GM12874 (cell line): ENCODE data around the gene IDH2.

ENCODE experiments used
- CTCF ChIP-seq: IDR thresholded peaks from 2 replicates; pipeline ENCODE4 v1.5.1; 2011; ENCODE audit warnings: low read depth, mild to moderate bottlenecking, control low read depth, low read length, moderate library complexity; ENCODE audit not compliant: insufficient read depth

The IDH2 gene

GRCh38 chr15:90067953-90068606, 34.2 kb downstream of the IDH2 start:
- TF ChIP-seq CTCF: no peak

- no peak for TF ChIP-seq CTCF
These were observed 34.9 kb downstream of the IDH2 start for GRCh38 chr15:90067181-90067952.

GRCh38 chr15:90065682-90066049, 36.6 kb downstream of the IDH2 start:
- no peak for TF ChIP-seq CTCF

GRCh38 chr15:90064911-90065681, 37.2 kb downstream of the IDH2 start:
- no peak for TF ChIP-seq CTCF

- no peak for TF ChIP-seq CTCF
These were observed 38.5 kb downstream of the IDH2 start for GRCh38 chr15:90063770-90064247.

GRCh38 chr15:90062973-90063769, 39.1 kb downstream of the IDH2 start:
- TF ChIP-seq CTCF: no peak
